ENCODE data around the gene CRY1. TPM values are rescaled to one million over a fixed set of nuclear protein-coding genes. Genes with fewer than 3 reads are reported as not detected.

Gene CRY1
- polyA plus RNA-seq, 1 of the 3 experiments (the other 2 are of a cell fraction): 4.9 TPM

DNA sequence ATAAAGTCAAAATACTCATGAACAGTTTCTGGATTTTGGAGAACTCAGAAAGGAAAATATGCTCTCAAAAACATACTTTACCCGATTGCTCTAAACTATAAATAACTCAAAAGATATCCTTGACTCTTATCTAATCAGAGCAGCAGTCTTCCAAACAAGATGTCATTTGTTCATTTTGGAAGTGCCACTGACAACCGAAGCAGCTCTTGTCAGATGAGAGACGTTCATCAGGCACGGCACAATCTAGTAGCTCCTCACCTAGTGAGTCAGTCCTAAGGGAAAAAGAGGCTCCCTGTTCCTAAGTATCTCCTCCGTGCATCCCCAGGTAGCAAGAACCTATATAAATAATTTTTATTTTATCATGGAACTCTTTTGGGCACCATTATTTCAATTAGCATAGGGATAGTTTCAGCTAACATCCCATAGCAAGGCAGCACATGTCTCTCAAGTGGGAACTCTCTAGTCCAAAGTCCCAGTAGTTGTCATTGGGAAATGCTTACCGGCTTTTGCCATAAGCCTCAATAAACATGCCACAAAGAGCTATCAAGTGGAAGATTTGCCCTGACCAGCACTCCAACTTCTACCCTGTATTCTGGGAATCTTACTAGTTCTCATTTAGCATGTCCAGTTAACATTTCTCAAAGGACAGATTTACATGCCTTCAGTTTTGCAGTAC lies 151.7 kb downstream of the CRY1 start:
- POLR2A ChIA-PET: no interaction called here
- Histone ChIP-seq H3K4me2 (no peak overlapping the region), H3K27me3 (ENCODE audit: insufficient read depth) (no peaks in the 10 kb centered on the region), H3K36me3 (replicated peaks in 1 of 2; ENCODE audit: control insufficient read depth in 1 of 2, insufficient read depth in 2 of 2, low read length in 1 of 2) (peaks cover 0 to 4% of the 10 kb centered on the region in 2 experiments), H3K9me3 (peaks cover 10% of the 10 kb centered on the region), H3K4me1 (ENCODE audit: control insufficient read depth in 1 of 2, insufficient read depth in 2 of 2, low read depth in 1 of 2, low read length in 1 of 2) (no peaks in the 10 kb centered on the region), H3K9me2 (no peaks in the 10 kb centered on the region), H4K20me1 (ENCODE audit: insufficient read depth) (no peaks in the 10 kb centered on the region), H3K4me3 (ENCODE audit: low read depth in 2 of 2, low read length in 1 of 2) (no peak overlapping the region), H3K9ac (no peak overlapping the region), H3K27ac (ENCODE audit: low read depth in 2 of 2, low read length in 1 of 2) (no peak overlapping the region), H3K79me2 (ENCODE audit: insufficient read depth) (no peaks in the 10 kb centered on the region), H2AFZ (ENCODE audit: low read depth) (no peak overlapping the region), H3F3A (replicated peaks; ENCODE audit: insufficient read depth) (no peaks in the 10 kb centered on the region)
- TF ChIP-seq, protein P1, sequence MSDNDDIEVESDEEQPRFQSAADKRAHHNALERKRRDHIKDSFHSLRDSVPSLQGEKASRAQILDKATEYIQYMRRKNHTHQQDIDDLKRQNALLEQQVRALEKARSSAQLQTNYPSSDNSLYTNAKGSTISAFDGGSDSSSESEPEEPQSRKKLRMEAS (IDR thresholded peaks at IDR 0.05; ENCODE audit: low read depth): no peak
- CTCF ChIA-PET: interaction anchor here (1.2 to 2.7 kb wide), 3 partner anchors 9 to 23 kb away, joined by 4 to 8 read pairs (median 6); no protein-coding TSS in a partner anchor
- no peak for DNase-seq
- 80% methylated on average over 6 of the region's 6 CpGs for WGBS (ENCODE audit: low lambda C conversion rate)

Other genes starting within 250 kb of the CRY1 start
- 16.9 and 21.4 TPM in 2 replicates for gene TMEM263, start 137.6 kb downstream of the CRY1 start, polyA plus RNA-seq (2012; rRNA removed)
- 5.9 and 9.6 TPM in 2 replicates for gene MTERF2, start 106.4 kb downstream of the CRY1 start, polyA plus RNA-seq (2012; rRNA removed)